GM18519 (cell line): ENCODE results near the gene RRP8.

ENCODE experiments used
- ATAC-seq: cut with Tn5 transposase; IDR thresholded peaks from one replicate; pipeline ENCODE4 v1.9.1; 2021; ENCODE audit warnings: mild to moderate bottlenecking, moderate library complexity; ENCODE audit not compliant: unreplicated experiment, low FRiP score

RRP8 gene

GRCh38 chr11:6619004-6619745, 15.8 kb upstream of the RRP8 start, which contains the start of gene TPP1:
TSS of gene TPP1 (minus strand) at chr11:6619422. CDS start at chr11:6619400, 22 bp downstream.
- peak; percentile 97 for ATAC-seq

GRCh38 chr11:6618117-6619003, 14.9 kb upstream of the RRP8 start:
- no peak for ATAC-seq

- no peak for ATAC-seq
Observed at GRCh38 chr11:6617315-6617781, 13.9 kb upstream of the RRP8 start.

GRCh38 chr11:6616596-6617250, 13.3 kb upstream of the RRP8 start:
- ATAC-seq = no peak

GRCh38 chr11:6615882-6616585, 12.6 kb upstream of the RRP8 start:
- ATAC-seq = no peak

- no peak for ATAC-seq
Observed at GRCh38 chr11:6615046-6615445, 11.6 kb upstream of the RRP8 start.

GRCh38 chr11:6614446-6614845, 11.0 kb upstream of the RRP8 start:
- ATAC-seq = no peak

GRCh38 chr11:6613496-6613895, 10.1 kb upstream of the RRP8 start:
- ATAC-seq = no peak

- peak; percentile 80 for ATAC-seq
Observed at GRCh38 chr11:6612213-6613041, 9.0 kb upstream of the RRP8 start, which contains the start of gene TAF10. TSS of gene TAF10 (minus strand) at chr11:6612216. CDS start at chr11:6612189, 27 bp downstream.

- peak; percentile 11 for ATAC-seq
Observed at GRCh38 chr11:6611963-6612212, 8.5 kb upstream of the RRP8 start.

GRCh38 chr11:6611092-6611962, 7.9 kb upstream of the RRP8 start:
- ATAC-seq = no peak

- no peak for ATAC-seq
Observed at GRCh38 chr11:6610591-6610990, 7.2 kb upstream of the RRP8 start.

- ATAC-seq = no peak
Observed at GRCh38 chr11:6609502-6610015, 6.1 kb upstream of the RRP8 start.

- no peak for ATAC-seq
Observed at GRCh38 chr11:6608726-6609501, 5.5 kb upstream of the RRP8 start.

- ATAC-seq = no peak
Observed at GRCh38 chr11:6608011-6608410, 4.6 kb upstream of the RRP8 start.

- ATAC-seq = no peak
Observed at GRCh38 chr11:6607190-6607795, 3.9 kb upstream of the RRP8 start.

- ATAC-seq = peak; percentile 31
Observed at GRCh38 chr11:6606471-6607189, 3.2 kb upstream of the RRP8 start.
